Measurements from ENCODE around the gene DAZAP1. TPM values are rescaled to one million over a fixed set of nuclear protein-coding genes. Genes with fewer than 3 reads are reported as not detected.

Gene DAZAP1
- total and polyA plus RNA-seq, 8 donors, result 35.3 to 67.4 (median 55.1) TPM

GRCh38 chr19:1483979-1484428 lies 76.6 kb downstream of the DAZAP1 start:
- no peak for TF ChIP-seq CTCF (IDR thresholded peaks at IDR 0.05)
- WGBS, 2 donors, result 91 to 93% methylated on average over 23 of the region's 23 CpGs
- FAIRE-seq (no peak), ATAC-seq (no peak), DNase-seq (peak in 1 of 6 donors; percentile 62)
- H3K27ac ChIP-seq, result no peak overlapping the region
- H3K4me1 ChIP-seq, result peaks cover 0 to 3% (median 0%) of the 10 kb centered on the region in 3 donors
- H3K27me3 ChIP-seq, result no peaks in the 10 kb centered on the region
- H3K36me3 ChIP-seq, result no peaks in the 10 kb centered on the region
- no peaks in the 10 kb centered on the region for H3K9me3 ChIP-seq
- intact Hi-C loops (cut with DNase I), result no loop called here
- no peak overlapping the region for H3K4me3 ChIP-seq

Other genes starting within 250 kb of the DAZAP1 start
- gene SBNO2, start 233.3 kb upstream of the DAZAP1 start, total RNA-seq, result 10 to 100 TPM; 16.8 to 43.7 (median 23.9) TPM
- 10 to 100 TPM; 36.4 to 53.9 TPM for gene SBNO2, start 233.3 kb upstream of the DAZAP1 start, polyA plus RNA-seq
- gene STK11, start 201.8 kb upstream of the DAZAP1 start, total RNA-seq, result 10 to 100 TPM; 20.1 to 38.6 (median 23.4) TPM
- gene STK11, start 201.8 kb upstream of the DAZAP1 start, polyA plus RNA-seq, result 10 to 100 TPM; 43.6 to 62.2 TPM
- 1 to 10 TPM in 1 of 6 donors, under 1 TPM in 5; 0.16 to 1.1 (median 0.51) TPM for gene CBARP, start 169.6 kb upstream of the DAZAP1 start, total RNA-seq
- gene CBARP, start 169.6 kb upstream of the DAZAP1 start, polyA plus RNA-seq, result 1 to 10 TPM; 2.0 to 2.6 TPM
- 100 to 1,000 TPM in 5 of 6 donors, 10 to 100 TPM in 1; 97.3 to 192 (median 149) TPM for gene ATP5F1D, start 165.8 kb upstream of the DAZAP1 start, total RNA-seq
- gene ATP5F1D, start 165.8 kb upstream of the DAZAP1 start, polyA plus RNA-seq, result 100 to 1,000 TPM; 173 to 515 TPM
- 10 to 100 TPM; 32.1 to 78.0 (median 49.1) TPM for gene MIDN, start 159.0 kb upstream of the DAZAP1 start, total RNA-seq
- gene MIDN, start 159.0 kb upstream of the DAZAP1 start, polyA plus RNA-seq, result 10 to 100 TPM; 36.6 to 49.1 TPM
- 100 to 1,000 TPM; 232 to 607 (median 483) TPM for gene CIRBP, start 138.3 kb upstream of the DAZAP1 start, total RNA-seq
- gene CIRBP, start 138.3 kb upstream of the DAZAP1 start, polyA plus RNA-seq, result 1,000 to 10,000 TPM in 1 of 2 donors, 100 to 1,000 TPM in 1; 802 to 1,009 TPM
- gene FAM174C, start 132.1 kb upstream of the DAZAP1 start, total RNA-seq, result 10 to 100 TPM; 16.1 to 26.1 (median 22.9) TPM
- 10 to 100 TPM; 69.8 to 83.4 TPM for gene FAM174C, start 132.1 kb upstream of the DAZAP1 start, polyA plus RNA-seq
- gene EFNA2, start 121.7 kb upstream of the DAZAP1 start, total RNA-seq, result under 1 TPM in 2 of 6 donors, not detected in 4; 0.22 to 0.94 TPM
- not detected for gene EFNA2, start 121.7 kb upstream of the DAZAP1 start, polyA plus RNA-seq
- gene NDUFS7, start 23.7 kb upstream of the DAZAP1 start, total RNA-seq, result 10 to 100 TPM; 32.1 to 56.3 (median 42.5) TPM
- gene NDUFS7, start 23.7 kb upstream of the DAZAP1 start, polyA plus RNA-seq, result 10 to 100 TPM; 57.8 to 70.8 TPM
- 100 to 1,000 TPM in 1 of 6 donors, 10 to 100 TPM in 5; 46.2 to 116 (median 64.4) TPM for gene GAMT, start 6.0 kb upstream of the DAZAP1 start, total RNA-seq
- 100 to 1,000 TPM in 1 of 2 donors, 10 to 100 TPM in 1; 65.2 to 200 TPM for gene GAMT, start 6.0 kb upstream of the DAZAP1 start, polyA plus RNA-seq
- gene RPS15, start 30.8 kb downstream of the DAZAP1 start, total RNA-seq, result 1,000 to 10,000 TPM in 1 of 6 donors, 100 to 1,000 TPM in 5; 596 to 1,125 (median 797) TPM
- gene RPS15, start 30.8 kb downstream of the DAZAP1 start, polyA plus RNA-seq, result 1,000 to 10,000 TPM; 1,641 to 1,709 TPM
- under 1 TPM in 5 of 6 donors, not detected in 1; 0.04 to 0.23 (median 0.06) TPM for gene APC2, start 42.5 kb downstream of the DAZAP1 start, total RNA-seq
- under 1 TPM; 0.05 to 0.27 TPM for gene APC2, start 42.5 kb downstream of the DAZAP1 start, polyA plus RNA-seq
- gene C19orf25, start 71.6 kb downstream of the DAZAP1 start, total RNA-seq, result 10 to 100 TPM; 10.7 to 19.3 (median 13.4) TPM
- gene C19orf25, start 71.6 kb downstream of the DAZAP1 start, polyA plus RNA-seq, result 10 to 100 TPM; 21.5 to 39.0 TPM
- 1 to 10 TPM; 1.5 to 2.7 (median 2.3) TPM for gene PCSK4, start 82.8 kb downstream of the DAZAP1 start, total RNA-seq
- gene PCSK4, start 82.8 kb downstream of the DAZAP1 start, polyA plus RNA-seq, result 10 to 100 TPM in 1 of 2 donors, 1 to 10 TPM in 1; 9.9 to 11.5 TPM
- 10 to 100 TPM; 12.6 to 22.0 (median 16.9) TPM for gene REEP6, start 83.6 kb downstream of the DAZAP1 start, total RNA-seq
- gene REEP6, start 83.6 kb downstream of the DAZAP1 start, polyA plus RNA-seq, result 10 to 100 TPM; 14.5 to 24.1 TPM
- gene ADAMTSL5, start 105.4 kb downstream of the DAZAP1 start, total RNA-seq, result 1 to 10 TPM in 2 of 6 donors, under 1 TPM in 4; 0.23 to 4.0 (median 0.72) TPM
- gene ADAMTSL5, start 105.4 kb downstream of the DAZAP1 start, polyA plus RNA-seq, result under 1 TPM; 0.52 to 0.53 TPM
- gene PLK5, start 116.5 kb downstream of the DAZAP1 start, total RNA-seq, result not detected
- under 1 TPM; 0.11 to 0.23 TPM for gene PLK5, start 116.5 kb downstream of the DAZAP1 start, polyA plus RNA-seq
- 10 to 100 TPM in 4 of 6 donors, 1 to 10 TPM in 2; 8.1 to 21.2 (median 10.3) TPM for gene MEX3D, start 160.7 kb downstream of the DAZAP1 start, total RNA-seq
- gene MEX3D, start 160.7 kb downstream of the DAZAP1 start, polyA plus RNA-seq, result 1 to 10 TPM; 2.6 to 4.3 TPM
- gene MBD3, start 185.3 kb downstream of the DAZAP1 start, total RNA-seq, result 10 to 100 TPM; 17.4 to 38.2 (median 26.4) TPM
- gene MBD3, start 185.3 kb downstream of the DAZAP1 start, polyA plus RNA-seq, result 100 to 1,000 TPM in 1 of 2 donors, 10 to 100 TPM in 1; 77.9 to 113 TPM
- gene UQCR11, start 197.9 kb downstream of the DAZAP1 start, total RNA-seq, result 10 to 100 TPM; 40.5 to 89.4 (median 75.5) TPM
- gene UQCR11, start 197.9 kb downstream of the DAZAP1 start, polyA plus RNA-seq, result 10 to 100 TPM; 49.3 to 72.3 TPM
- gene TCF3, start 245.0 kb downstream of the DAZAP1 start, total RNA-seq, result 10 to 100 TPM; 19.8 to 41.9 (median 24.8) TPM
- gene TCF3, start 245.0 kb downstream of the DAZAP1 start, polyA plus RNA-seq, result 10 to 100 TPM; 32.3 to 32.4 TPM

All from pancreas (tissue), 10 donors.